WTC11 (cell line): ENCODE data around the gene ATP13A1.

ENCODE experiments used
- CREM ChIP-seq: sonication (generic); formaldehyde crosslinking; IDR thresholded peaks from 2 replicates; pipeline ENCODE4 v1.8.1; 2022; ENCODE audit warnings: mild to moderate bottlenecking, missing genetic modification reagents, moderate library complexity
- CTCF ChIP-seq: fragments of 200-600 bp; IDR thresholded peaks from 2 replicates; pipeline ENCODE4 v1.8.0; 2022; ENCODE audit warnings: antibody characterized with exemption
- ELF4 ChIP-seq: sonication (generic); formaldehyde crosslinking; IDR thresholded peaks from 2 replicates; pipeline ENCODE4 v1.8.1; 2022; ENCODE audit warnings: low read depth, mild to moderate bottlenecking, moderate library complexity, missing genetic modification reagents
- USF2 ChIP-seq: sonication (generic); formaldehyde crosslinking; IDR thresholded peaks from 2 replicates; pipeline ENCODE4 v1.8.1; 2023; ENCODE audit warnings: mild to moderate bottlenecking, missing genetic modification reagents, moderate library complexity
- TF ChIP-seq, protein P1 (sequence below): sonication (generic); formaldehyde crosslinking; conservative IDR thresholded peaks from 2 replicates; pipeline ENCODE4 v1.8.1; 2022; ENCODE audit warnings: mild to moderate bottlenecking, missing genetic modification reagents

- no peak for TF ChIP-seq USF2 (CRISPR knock-in tag)
- no peak for TF ChIP-seq CREM (CRISPR knock-in tag)
- TF ChIP-seq CTCF, result no peak
- TF ChIP-seq, protein P1, sequence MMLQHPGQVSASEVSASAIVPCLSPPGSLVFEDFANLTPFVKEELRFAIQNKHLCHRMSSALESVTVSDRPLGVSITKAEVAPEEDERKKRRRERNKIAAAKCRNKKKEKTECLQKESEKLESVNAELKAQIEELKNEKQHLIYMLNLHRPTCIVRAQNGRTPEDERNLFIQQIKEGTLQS (CRISPR knock-in tag), result no peak
- TF ChIP-seq ELF4, result no peak
Observed at GRCh38 chr19:19623383-19623782, 40.1 kb downstream of the ATP13A1 start.
